Vagina (tissue), 2 donors: ENCODE measurements around the gene DAGLB.

Source experiments
- POLR2A ChIP-seq, 2 donors: fragments of 450-650 bp; IDR thresholded peaks; one replicate each; pipeline ENCODE4 v1.6.1; 2017; ENCODE audit warnings: antibody characterized with exemption in 2 of 2, mild to moderate bottlenecking in 2 of 2, moderate library complexity in 2 of 2
- POLR2AphosphoS5 ChIP-seq, 2 donors: sonication (generic); formaldehyde crosslinking; IDR thresholded peaks; one replicate each; pipeline ENCODE4 v1.9.0; 2017; ENCODE audit warnings: antibody characterized with exemption in 2 of 2, mild to moderate bottlenecking in 2 of 2, low read depth in 1 of 2; ENCODE audit not compliant: insufficient read depth in 1 of 2
- TF ChIP-seq, protein P1 (sequence below), 3 experiments: fragments of 450-650 bp in 2 of 3; fragments of 200-600 bp in 1 of 3; sonication (generic) in 1 of 3; IDR thresholded peaks; one replicate each; pipeline ENCODE4 v1.5.1; 2017 to 2019; ENCODE audit warnings: antibody characterized with exemption in 3 of 3, mild to moderate bottlenecking in 2 of 3, moderate library complexity in 2 of 3

DNA sequence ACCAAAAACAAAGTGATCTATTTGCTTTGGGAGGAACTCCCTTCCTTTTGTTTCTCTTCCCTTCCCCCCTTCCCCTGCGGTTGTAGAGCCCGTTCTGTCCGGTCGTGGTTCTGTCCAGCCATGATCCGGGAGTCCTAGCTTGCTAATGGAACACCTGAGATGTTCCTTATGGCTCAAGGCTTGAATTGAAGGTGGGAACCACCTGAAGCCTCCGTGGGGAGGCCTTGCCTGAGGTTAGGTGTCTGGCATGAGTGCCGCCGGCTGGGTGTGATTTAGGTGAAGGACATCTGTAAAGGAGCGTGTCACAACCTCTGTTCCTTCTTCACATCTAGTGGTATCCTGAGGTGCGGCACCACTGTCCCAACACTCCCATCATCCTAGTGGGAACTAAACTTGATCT, 46.2 kb downstream of the DAGLB start:
- TF ChIP-seq, protein P1, sequence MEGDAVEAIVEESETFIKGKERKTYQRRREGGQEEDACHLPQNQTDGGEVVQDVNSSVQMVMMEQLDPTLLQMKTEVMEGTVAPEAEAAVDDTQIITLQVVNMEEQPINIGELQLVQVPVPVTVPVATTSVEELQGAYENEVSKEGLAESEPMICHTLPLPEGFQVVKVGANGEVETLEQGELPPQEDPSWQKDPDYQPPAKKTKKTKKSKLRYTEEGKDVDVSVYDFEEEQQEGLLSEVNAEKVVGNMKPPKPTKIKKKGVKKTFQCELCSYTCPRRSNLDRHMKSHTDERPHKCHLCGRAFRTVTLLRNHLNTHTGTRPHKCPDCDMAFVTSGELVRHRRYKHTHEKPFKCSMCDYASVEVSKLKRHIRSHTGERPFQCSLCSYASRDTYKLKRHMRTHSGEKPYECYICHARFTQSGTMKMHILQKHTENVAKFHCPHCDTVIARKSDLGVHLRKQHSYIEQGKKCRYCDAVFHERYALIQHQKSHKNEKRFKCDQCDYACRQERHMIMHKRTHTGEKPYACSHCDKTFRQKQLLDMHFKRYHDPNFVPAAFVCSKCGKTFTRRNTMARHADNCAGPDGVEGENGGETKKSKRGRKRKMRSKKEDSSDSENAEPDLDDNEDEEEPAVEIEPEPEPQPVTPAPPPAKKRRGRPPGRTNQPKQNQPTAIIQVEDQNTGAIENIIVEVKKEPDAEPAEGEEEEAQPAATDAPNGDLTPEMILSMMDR (IDR thresholded peaks at IDR 0.05): no peak
- TF ChIP-seq POLR2AphosphoS5 (IDR thresholded peaks at IDR 0.05; ENCODE audit: insufficient read depth in 1 of 2, low read depth in 1 of 2) (no peak), POLR2A (IDR thresholded peaks at IDR 0.05) (no peak)
